Nephron progenitor cell (in vitro differentiated cells): ENCODE data around the gene POLG.

Source experiments
- DNase-seq: peaks from one replicate; pipeline ENCODE4 v3.0.0; 2021
- H3K27ac Mint-ChIP-seq: 2 replicates; pipeline ENCODE4 v1.8.0; 2021; ENCODE audit warnings: mild to moderate bottlenecking, moderate library complexity, mixed read lengths
- H3K27me3 Mint-ChIP-seq: 2 replicates; pipeline ENCODE4 v1.8.0; 2021; ENCODE audit warnings: mild to moderate bottlenecking, low read depth, mixed read lengths; ENCODE audit not compliant: poor library complexity
- H3K36me3 Mint-ChIP-seq: 2 replicates; pipeline ENCODE4 v1.8.0; 2021; ENCODE audit warnings: low read depth, mixed read lengths
- H3K4me1 Mint-ChIP-seq: 2 replicates; pipeline ENCODE4 v1.8.0; 2021; ENCODE audit warnings: mixed read lengths
- H3K4me3 Mint-ChIP-seq: 2 replicates; pipeline ENCODE4 v1.8.0; 2021; ENCODE audit warnings: mild to moderate bottlenecking, moderate library complexity, mixed read lengths
- H3K9me3 Mint-ChIP-seq: 2 replicates; pipeline ENCODE4 v1.8.0; 2021; ENCODE audit warnings: mild to moderate bottlenecking, moderate library complexity, mixed read lengths
- TF ChIP-seq, protein P1 (sequence below): fragments of 200-600 bp; sonication (generic); IDR thresholded peaks from 2 replicates; pipeline ENCODE4 v1.5.0; 2021; ENCODE audit warnings: antibody characterized with exemption

The POLG gene

DNA sequence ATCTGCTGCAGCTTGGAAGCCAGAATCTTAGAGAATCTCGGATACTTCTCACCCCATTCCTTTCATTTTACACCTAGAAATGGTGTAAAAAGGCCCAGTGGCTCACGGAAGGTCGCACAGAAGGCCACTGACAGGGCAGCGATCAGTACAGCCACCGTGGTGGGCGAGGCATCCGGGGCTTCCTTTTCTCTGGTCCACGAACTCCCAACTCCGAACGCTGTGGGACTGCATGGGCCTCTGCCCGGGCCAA lies 36.3 kb upstream of the POLG start:
- TF ChIP-seq, protein P1, sequence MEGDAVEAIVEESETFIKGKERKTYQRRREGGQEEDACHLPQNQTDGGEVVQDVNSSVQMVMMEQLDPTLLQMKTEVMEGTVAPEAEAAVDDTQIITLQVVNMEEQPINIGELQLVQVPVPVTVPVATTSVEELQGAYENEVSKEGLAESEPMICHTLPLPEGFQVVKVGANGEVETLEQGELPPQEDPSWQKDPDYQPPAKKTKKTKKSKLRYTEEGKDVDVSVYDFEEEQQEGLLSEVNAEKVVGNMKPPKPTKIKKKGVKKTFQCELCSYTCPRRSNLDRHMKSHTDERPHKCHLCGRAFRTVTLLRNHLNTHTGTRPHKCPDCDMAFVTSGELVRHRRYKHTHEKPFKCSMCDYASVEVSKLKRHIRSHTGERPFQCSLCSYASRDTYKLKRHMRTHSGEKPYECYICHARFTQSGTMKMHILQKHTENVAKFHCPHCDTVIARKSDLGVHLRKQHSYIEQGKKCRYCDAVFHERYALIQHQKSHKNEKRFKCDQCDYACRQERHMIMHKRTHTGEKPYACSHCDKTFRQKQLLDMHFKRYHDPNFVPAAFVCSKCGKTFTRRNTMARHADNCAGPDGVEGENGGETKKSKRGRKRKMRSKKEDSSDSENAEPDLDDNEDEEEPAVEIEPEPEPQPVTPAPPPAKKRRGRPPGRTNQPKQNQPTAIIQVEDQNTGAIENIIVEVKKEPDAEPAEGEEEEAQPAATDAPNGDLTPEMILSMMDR = no peak
- DNase-seq = no peak
- Mint-ChIP-seq H3K4me3 (no peak overlapping the region), H3K4me1 (no peaks in the 10 kb centered on the region), H3K9me3 (no peaks in the 10 kb centered on the region), H3K27ac (no peak overlapping the region), H3K27me3 (peaks cover 100% of the 10 kb centered on the region), H3K36me3 (no peaks in the 10 kb centered on the region)

DNA sequence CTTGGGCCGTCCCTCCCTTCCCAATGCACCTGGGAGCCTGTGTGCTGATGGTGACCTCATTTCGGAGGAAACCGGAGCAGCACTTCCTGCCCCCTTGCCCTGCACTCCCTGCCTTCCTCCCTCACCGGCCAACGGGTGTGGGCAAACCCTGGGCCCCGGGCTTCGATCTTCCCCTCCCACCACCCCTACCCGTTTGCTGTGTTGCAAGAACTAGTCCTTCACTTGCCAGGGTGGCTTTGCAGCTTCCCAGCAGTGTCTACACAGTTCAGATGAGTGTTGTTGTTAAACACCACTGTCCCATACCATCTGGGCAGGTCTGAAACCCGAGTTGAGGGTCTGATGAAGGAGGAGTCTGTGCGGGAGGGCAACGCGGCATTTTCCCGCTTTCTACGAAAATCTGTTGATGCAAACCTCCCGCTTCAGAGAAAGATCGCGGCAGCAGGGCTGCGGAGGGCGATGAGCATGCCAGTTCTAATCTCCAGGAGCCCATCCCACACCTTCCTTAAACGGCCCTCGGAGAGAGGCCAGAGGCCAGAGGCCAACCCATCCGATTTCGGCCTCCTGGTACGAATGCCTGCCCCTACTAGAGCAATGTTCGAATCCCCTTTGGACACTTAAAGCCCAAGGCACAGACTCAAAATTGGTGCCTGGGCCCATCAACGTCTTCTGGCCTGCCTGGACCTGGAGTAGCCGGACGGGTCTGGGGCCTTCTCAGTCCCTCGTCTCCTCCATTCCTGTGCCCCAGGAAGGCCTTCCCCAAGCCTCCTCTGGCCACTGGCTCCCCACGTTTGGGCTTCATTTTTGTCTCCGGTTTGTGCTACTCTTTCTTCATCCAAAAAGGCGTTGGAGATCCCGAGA lies 35.7 kb upstream of the POLG start:
- Mint-ChIP-seq H3K4me3 (no peak overlapping the region), H3K4me1 (no peaks in the 10 kb centered on the region), H3K9me3 (no peaks in the 10 kb centered on the region), H3K27ac (no peak overlapping the region), H3K36me3 (no peaks in the 10 kb centered on the region), H3K27me3 (peaks cover 100% of the 10 kb centered on the region)
- no peak for DNase-seq
- TF ChIP-seq, protein P1 = no peak

DNA sequence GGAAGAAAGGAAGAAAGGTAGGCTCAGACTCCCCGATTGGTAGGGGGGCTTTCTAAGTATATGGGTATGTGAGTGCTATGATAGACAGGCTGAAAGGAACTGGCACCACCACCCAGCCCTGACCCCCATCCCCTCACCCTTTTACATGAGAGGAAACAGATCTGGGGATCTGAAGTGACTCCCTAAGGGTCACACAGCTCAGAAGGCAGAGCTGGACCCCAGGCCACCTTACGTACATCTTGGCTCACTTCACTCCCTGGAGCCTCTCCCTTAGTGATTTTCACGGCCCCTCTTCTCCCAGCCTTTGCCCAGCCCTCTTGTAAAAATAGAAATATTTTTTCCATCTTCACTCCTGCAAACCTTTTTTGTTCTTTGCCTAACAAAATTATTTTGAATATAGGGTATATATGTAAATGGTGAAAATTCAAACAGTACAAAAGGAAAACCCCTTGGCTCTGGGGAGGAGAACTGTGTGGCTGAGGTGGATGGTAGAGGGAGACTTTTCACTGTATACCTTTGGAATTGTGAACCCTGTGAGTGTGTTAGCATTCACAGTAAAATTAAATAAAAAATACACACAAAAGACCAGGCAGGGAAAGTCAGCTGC lies 34.8 kb upstream of the POLG start:
- TF ChIP-seq, protein P1 = no peak
- Mint-ChIP-seq H3K9me3 (no peaks in the 10 kb centered on the region), H3K27ac (no peak overlapping the region), H3K36me3 (no peaks in the 10 kb centered on the region), H3K27me3 (peaks cover 100% of the 10 kb centered on the region), H3K4me3 (no peak overlapping the region), H3K4me1 (no peaks in the 10 kb centered on the region)
- DNase-seq = no peak

DNA sequence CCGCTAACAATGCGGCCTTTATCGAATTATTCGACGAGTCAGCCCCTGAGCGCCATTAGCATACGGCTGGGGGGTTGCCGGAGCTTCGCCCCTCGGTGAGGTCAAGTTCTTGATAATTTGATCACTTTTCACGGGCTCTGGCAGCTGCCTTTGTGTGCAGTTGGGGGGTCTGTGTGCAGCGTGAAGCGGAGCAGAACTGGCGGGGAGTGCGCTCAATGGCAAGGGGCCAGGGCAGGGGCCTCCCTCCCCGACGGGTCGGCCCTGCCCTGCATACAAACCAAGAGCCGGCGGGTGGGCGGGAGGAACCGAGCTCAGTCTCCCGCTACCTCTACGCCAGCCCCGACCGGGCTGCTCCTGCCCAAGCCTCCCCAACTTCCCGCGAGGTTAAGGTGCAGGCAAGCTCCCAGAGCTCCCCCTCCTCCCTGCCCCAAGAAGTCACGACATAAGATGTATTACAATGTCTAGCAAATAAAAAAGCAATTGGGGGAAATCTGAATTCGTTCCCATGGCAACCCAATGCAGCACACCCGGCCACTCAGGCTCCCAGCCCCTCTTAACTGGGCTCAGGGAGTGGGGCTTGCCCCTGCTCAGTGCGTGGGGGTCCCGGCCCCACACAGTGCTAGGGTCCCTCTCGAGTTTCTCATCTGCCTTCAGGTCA lies 34.1 kb upstream of the POLG start:
- H3K4me1 Mint-ChIP-seq = no peaks in the 10 kb centered on the region
- no peak overlapping the region for H3K4me3 Mint-ChIP-seq
- H3K9me3 Mint-ChIP-seq = no peaks in the 10 kb centered on the region
- H3K27ac Mint-ChIP-seq = no peak overlapping the region
- peaks cover 100% of the 10 kb centered on the region for H3K27me3 Mint-ChIP-seq
- no peaks in the 10 kb centered on the region for H3K36me3 Mint-ChIP-seq
- no peak for DNase-seq
- TF ChIP-seq, protein P1 = no peak

DNA sequence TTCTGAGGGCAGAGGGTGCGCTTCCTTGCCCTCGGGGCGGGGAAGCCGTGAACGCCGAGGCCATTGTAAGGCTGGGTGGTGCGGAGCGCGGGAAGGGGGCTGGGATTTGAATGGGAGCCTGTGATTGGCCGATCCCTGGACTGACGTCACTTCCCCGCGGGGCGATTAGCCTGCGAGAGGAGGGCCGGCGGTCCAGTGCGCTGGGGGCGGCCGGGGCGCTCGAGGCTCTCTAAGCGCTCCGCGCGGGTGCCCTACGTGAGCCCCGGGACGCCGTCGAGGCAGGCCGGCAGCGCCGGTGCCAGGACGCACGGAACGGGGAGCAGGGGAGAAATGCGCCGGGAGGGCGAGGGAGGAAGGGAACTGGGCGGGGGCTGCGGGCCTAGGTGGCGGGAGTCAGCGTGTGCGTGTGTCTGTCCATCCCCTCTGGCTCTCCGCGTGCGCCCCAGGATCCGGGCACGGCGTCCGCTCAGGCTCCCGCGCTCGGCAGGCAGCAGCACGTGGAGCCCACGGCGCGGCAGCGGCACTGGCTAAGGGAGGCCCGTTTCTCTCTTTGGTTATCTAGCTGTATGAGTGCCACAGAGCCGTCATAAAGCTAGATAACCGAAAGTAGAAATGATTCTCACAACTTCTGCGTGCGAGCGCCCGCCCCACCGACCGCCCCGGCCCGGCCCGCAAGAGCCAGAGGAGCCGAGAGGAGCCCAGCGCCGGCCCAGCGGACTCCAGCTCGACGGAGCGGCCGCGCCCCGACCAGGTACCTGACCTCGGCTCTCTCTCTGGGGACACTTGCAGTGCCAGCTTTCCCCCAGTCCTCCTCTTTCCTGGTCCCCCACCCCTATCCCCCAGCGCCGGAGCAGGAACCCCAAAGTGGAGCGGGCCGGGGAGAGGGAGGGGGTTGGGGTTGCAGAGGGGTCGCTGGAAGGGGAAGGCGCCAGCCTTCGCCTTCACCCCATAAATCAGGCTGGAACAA lies 33.1 kb upstream of the POLG start:
- Mint-ChIP-seq H3K9me3 (no peaks in the 10 kb centered on the region), H3K36me3 (no peaks in the 10 kb centered on the region), H3K4me1 (no peaks in the 10 kb centered on the region), H3K4me3 (no peak overlapping the region), H3K27ac (no peak overlapping the region), H3K27me3 (peaks cover 100% of the 10 kb centered on the region)
- TF ChIP-seq, protein P1 = no peak
- DNase-seq = peak; percentile 67
